WERI-Rb-1 (cell line): Measurements from ENCODE around the gene TNIK.

ENCODE experiments used
- DNase-seq: peaks from one replicate; pipeline ENCODE4 v3.0.0-alpha.2; 2020
- H3K27ac ChIP-seq: fragments of 250-450 bp; sonication (Bioruptor Pico); 2 replicates; pipeline ENCODE4 v1.5.1; 2020; ENCODE audit warnings: mild to moderate bottlenecking, moderate library complexity
- H3K27me3 ChIP-seq: fragments of 250-450 bp; sonication (Bioruptor Pico); 2 replicates; pipeline ENCODE4 v1.5.1; 2021; ENCODE audit warnings: mild to moderate bottlenecking, low read depth, moderate library complexity; ENCODE audit not compliant: insufficient read depth, severe bottlenecking
- H3K36me3 ChIP-seq: fragments of 250-450 bp; sonication (Bioruptor Pico); 2 replicates; pipeline ENCODE4 v1.5.1; 2020; ENCODE audit warnings: mild to moderate bottlenecking, moderate library complexity
- H3K4me3 ChIP-seq: 2 replicates; pipeline ENCODE4 v1.5.1; 2011; ENCODE audit warnings: low read depth, mild to moderate bottlenecking, control low read depth, low read length
- H3K9me3 ChIP-seq: fragments of 250-450 bp; sonication (Bioruptor Pico); 2 replicates; pipeline ENCODE4 v1.5.1; 2021; ENCODE audit warnings: mild to moderate bottlenecking, moderate library complexity; ENCODE audit not compliant: severe bottlenecking
- CTCF ChIP-seq: IDR thresholded peaks from 2 replicates; pipeline ENCODE4 v1.5.1; 2011; ENCODE audit warnings: low read depth, mild to moderate bottlenecking, control low read depth, inconsistent platforms, low read length

The TNIK gene

DNA sequence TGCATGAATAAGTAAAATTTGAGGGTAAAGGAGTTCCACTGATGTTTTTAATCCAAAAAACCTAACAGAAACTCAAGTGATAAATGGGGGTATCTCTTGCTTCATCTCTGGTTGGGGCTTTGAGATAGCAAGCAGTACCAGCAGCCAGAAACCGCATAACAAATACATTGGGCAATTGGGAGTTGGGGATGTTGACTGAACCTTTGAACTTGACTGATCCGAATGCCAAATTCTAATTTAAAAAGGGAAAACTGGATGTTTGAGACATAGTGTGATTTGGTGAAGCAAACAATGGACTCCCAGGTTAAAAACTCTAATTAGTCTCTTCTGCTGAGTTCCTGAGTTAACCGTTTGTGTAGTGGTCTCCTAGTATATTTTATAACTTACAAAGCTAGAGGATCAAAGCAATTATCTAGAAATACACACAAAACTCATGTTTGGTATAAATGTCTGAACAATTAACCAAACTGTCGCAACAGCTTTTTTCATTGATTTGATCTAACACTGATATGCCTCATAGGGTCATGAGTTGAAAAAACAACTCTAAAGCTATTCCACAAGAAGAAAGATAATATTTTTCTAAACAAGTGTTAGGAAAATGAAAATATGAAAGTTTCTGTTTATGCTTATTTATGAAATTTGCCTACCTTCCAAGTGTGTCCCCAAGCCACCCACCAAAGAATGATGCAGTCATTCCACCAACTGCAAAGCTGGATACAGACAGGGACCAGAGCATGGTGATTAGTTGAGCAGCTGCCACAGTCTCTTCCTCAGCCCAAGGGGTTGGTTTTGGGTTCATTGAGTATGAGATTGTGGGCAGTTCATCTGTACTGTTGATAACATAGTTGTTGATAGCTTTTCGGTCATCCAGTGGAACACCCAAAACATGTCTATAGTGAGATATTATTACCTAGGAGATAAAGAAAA lies 446.1 kb downstream of the TNIK start:
- no peak overlapping the region for H3K4me3 ChIP-seq
- no peaks in the 10 kb centered on the region for H3K27me3 ChIP-seq
- no peak for DNase-seq
- H3K9me3 ChIP-seq = no peaks in the 10 kb centered on the region
- no peak for TF ChIP-seq CTCF
- no peaks in the 10 kb centered on the region for H3K36me3 ChIP-seq
- H3K27ac ChIP-seq = no peak overlapping the region

DNA sequence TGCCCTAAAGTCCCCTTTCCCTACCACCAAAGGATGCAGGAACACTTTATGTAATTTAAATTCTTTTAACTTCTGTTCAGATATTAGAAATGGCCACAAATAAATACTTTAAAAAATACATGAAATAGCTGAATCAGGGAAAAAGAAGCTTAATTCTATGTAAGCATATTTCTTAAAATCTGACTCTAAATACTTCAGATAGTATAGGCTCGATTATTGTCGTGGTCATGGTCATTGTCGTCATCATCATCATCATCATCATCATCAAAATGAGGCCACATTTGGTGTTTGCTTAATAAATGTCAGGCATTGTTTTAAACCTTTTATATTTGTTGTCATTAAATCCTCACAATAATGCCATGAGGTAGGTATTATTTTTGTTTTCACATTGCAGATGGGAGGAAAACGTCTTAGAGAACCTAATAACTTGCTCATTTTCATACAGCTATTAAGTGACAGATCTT lies 448.3 kb downstream of the TNIK start:
- no peaks in the 10 kb centered on the region for H3K36me3 ChIP-seq
- TF ChIP-seq CTCF = no peak
- H3K27me3 ChIP-seq = no peaks in the 10 kb centered on the region
- H3K4me3 ChIP-seq = no peak overlapping the region
- no peak overlapping the region for H3K27ac ChIP-seq
- no peaks in the 10 kb centered on the region for H3K9me3 ChIP-seq
- no peak for DNase-seq
